DMS 273 (cell line): ENCODE measurements around the gene UNC119.

Experiments used
- DNase-seq: peaks from one replicate; lab custom pipeline; 2025; ENCODE audit not compliant: unreplicated experiment; lab: John Stamatoyannopoulos, UW

Gene UNC119

GRCh38 chr17:28500712-28501379, 51.6 kb downstream of the UNC119 start:
- peak; percentile 89 for DNase-seq

- no peak for DNase-seq
Observed at GRCh38 chr17:28499684-28500357, 52.6 kb downstream of the UNC119 start.

GRCh38 chr17:28499364-28499664, 53.1 kb downstream of the UNC119 start:
- no peak for DNase-seq

GRCh38 chr17:28498652-28499363, 53.6 kb downstream of the UNC119 start:
- no peak for DNase-seq

GRCh38 chr17:28497931-28498330, 54.5 kb downstream of the UNC119 start:
- DNase-seq: peak; percentile 17
